ENCODE data around the gene AFF3. TPM values are rescaled to one million over a fixed set of nuclear protein-coding genes. Genes with fewer than 3 reads are reported as not detected.

AFF3 gene
- polyA plus RNA-seq, 1 donor (not counting 4 experiments of a cell fraction or from before 2014, with no cell fraction given), result not detected

DNA sequence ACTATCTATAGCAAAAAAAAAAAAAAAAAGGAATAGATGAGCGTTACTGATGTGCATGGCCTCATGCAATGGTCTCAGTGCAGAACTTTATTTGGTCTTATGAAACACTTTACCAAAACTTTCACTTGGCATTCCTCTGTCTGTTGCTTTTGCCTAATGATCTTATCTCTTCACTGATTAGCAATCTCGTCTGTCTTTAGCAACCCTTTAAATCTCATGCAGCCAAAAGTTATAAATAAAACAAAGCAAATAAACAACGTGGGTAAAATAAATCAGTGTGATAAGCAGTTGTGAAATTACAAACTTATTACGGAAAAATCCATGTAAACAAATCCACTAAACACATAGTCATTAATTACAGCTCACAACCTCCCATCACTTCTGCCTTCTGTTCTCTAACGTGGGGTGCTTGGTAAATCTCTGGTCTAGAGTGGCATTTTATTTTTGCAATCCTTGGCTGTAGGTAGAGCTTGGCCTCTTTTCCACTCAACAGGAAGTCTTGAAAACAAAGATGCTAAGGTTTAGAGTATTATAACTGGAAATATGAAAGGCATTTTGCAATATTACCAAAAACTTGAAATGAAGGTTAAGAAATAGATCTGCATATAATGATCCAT lies 288.0 kb downstream of the AFF3 start:
- no peaks in the 10 kb centered on the region for H3K36me3 ChIP-seq (ENCODE audit: control insufficient read depth in 2 of 2, extremely low read depth in 1 of 2, insufficient read depth in 2 of 2, low read length in 2 of 2)
- dilution Hi-C loops (cut with MboI; ENCODE audit: extremely low pct_ligation_motif_present, low sequenced_read_pairs), result no loop called here
- H4K20me1 ChIP-seq (ENCODE audit: control insufficient read depth, extremely low read depth, insufficient read depth, low read length), result no peaks in the 10 kb centered on the region
- no peaks in the 10 kb centered on the region for H3K9me3 ChIP-seq (ENCODE audit: control insufficient read depth, low read depth, low read length)
- no peaks in the 10 kb centered on the region for H3K9me1 ChIP-seq (ENCODE audit: control insufficient read depth, extremely low read depth, insufficient read depth, low read length)
- no peaks in the 10 kb centered on the region for H3K4me1 ChIP-seq (ENCODE audit: control insufficient read depth, extremely low read depth, insufficient read depth, low read length)
- no peak overlapping the region for H3K9ac ChIP-seq (ENCODE audit: control insufficient read depth, extremely low read depth, insufficient read depth, low read length)
- no peak overlapping the region for H2AFZ ChIP-seq (ENCODE audit: control insufficient read depth, low read length)
- no peak overlapping the region for H3K4me2 ChIP-seq (ENCODE audit: control insufficient read depth, extremely low read depth, insufficient read depth, low read depth, low read length)
- TF ChIP-seq EZH2 (IDR thresholded peaks at IDR 0.05; ENCODE audit: low read length) (no peak), CTCF (optimal IDR thresholded peaks at IDR 0.05 in 1 of 3, IDR thresholded peaks at IDR 0.05 in 1 of 3, conservative IDR thresholded peaks at IDR 0.05 in 1 of 3; ENCODE audit: extremely low read depth in 1 of 3, insufficient read depth in 2 of 3, low read length in 3 of 3) (no peak)
- H3K27ac ChIP-seq (ENCODE audit: control insufficient read depth, insufficient read depth, low read length), result no peak overlapping the region
- H3K4me3 ChIP-seq (ENCODE audit: control insufficient read depth in 2 of 3, extremely low read depth in 1 of 3, insufficient read depth in 2 of 3, low read depth in 1 of 3, low read length in 3 of 3), result no peak overlapping the region
- no peaks in the 10 kb centered on the region for H3K79me2 ChIP-seq (ENCODE audit: control insufficient read depth, insufficient read depth, low read length)
- no peaks in the 10 kb centered on the region for H3K27me3 ChIP-seq (ENCODE audit: control insufficient read depth, extremely low read depth, insufficient read depth, low read length)
- FAIRE-seq (no peak), DNase-seq (ENCODE audit: low read depth, low spot score) (no peak)

DNA sequence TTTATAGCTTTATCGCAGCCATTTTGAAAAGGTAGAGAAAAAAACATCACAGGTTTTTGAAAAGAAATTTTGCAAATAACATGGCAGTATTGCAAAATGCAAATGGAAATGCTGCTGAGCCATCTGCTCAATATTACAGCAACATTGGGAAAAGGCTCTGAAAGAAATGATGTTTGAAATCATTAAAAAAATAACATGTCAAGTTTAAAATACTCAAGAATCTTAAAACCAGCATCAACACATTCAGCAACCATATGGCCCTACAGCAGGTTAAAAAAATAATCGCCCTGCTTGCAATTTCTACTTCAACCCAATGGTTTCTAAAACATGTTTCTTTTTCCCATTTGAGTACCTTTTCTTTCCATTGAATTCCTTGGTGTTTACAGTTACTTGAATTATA lies 289.4 kb downstream of the AFF3 start:
- Histone ChIP-seq H3K27ac (ENCODE audit: control insufficient read depth, insufficient read depth, low read length) (no peak overlapping the region), H3K9me1 (ENCODE audit: control insufficient read depth, extremely low read depth, insufficient read depth, low read length) (no peaks in the 10 kb centered on the region), H4K20me1 (ENCODE audit: control insufficient read depth, extremely low read depth, insufficient read depth, low read length) (no peaks in the 10 kb centered on the region), H3K79me2 (ENCODE audit: control insufficient read depth, insufficient read depth, low read length) (no peaks in the 10 kb centered on the region), H3K9ac (ENCODE audit: control insufficient read depth, extremely low read depth, insufficient read depth, low read length) (no peak overlapping the region), H3K9me3 (ENCODE audit: control insufficient read depth, low read depth, low read length) (no peaks in the 10 kb centered on the region), H3K4me1 (ENCODE audit: control insufficient read depth, extremely low read depth, insufficient read depth, low read length) (no peaks in the 10 kb centered on the region), H3K36me3 (ENCODE audit: control insufficient read depth in 2 of 2, extremely low read depth in 1 of 2, insufficient read depth in 2 of 2, low read length in 2 of 2) (no peaks in the 10 kb centered on the region), H3K4me2 (ENCODE audit: control insufficient read depth, extremely low read depth, insufficient read depth, low read depth, low read length) (no peak overlapping the region), H2AFZ (ENCODE audit: control insufficient read depth, low read length) (no peak overlapping the region), H3K4me3 (ENCODE audit: control insufficient read depth in 2 of 3, extremely low read depth in 1 of 3, insufficient read depth in 2 of 3, low read depth in 1 of 3, low read length in 3 of 3) (no peak overlapping the region), H3K27me3 (ENCODE audit: control insufficient read depth, extremely low read depth, insufficient read depth, low read length) (no peaks in the 10 kb centered on the region)
- dilution Hi-C loops (cut with MboI; ENCODE audit: extremely low pct_ligation_motif_present, low sequenced_read_pairs), result no loop called here
- DNase-seq (ENCODE audit: low read depth, low spot score) (no peak), FAIRE-seq (no peak)
- TF ChIP-seq CTCF (optimal IDR thresholded peaks at IDR 0.05 in 1 of 3, IDR thresholded peaks at IDR 0.05 in 1 of 3, conservative IDR thresholded peaks at IDR 0.05 in 1 of 3; ENCODE audit: extremely low read depth in 1 of 3, insufficient read depth in 2 of 3, low read length in 3 of 3) (no peak), EZH2 (IDR thresholded peaks at IDR 0.05; ENCODE audit: low read length) (no peak)

All from keratinocyte (primary cell).